Measurements from ENCODE around the gene TBC1D17.

TBC1D17 gene

GRCh38 chr19:49830766-49831165 lies 46.7 kb upstream of the TBC1D17 start:
- TF ChIP-seq ISL1 (CRISPR knock-in tag; IDR thresholded peaks at IDR 0.05), result no peak
- no peak for TF ChIP-seq ZNF70 (CRISPR knock-in tag; IDR thresholded peaks at IDR 0.05)
- TF ChIP-seq CSDC2 (CRISPR knock-in tag; IDR thresholded peaks at IDR 0.05), result no peak
- TF ChIP-seq POU6F1 (CRISPR knock-in tag; IDR thresholded peaks at IDR 0.05; ENCODE audit: borderline replicate concordance, low read depth), result no peak
- TF ChIP-seq PATZ1 (CRISPR knock-in tag; IDR thresholded peaks at IDR 0.05; ENCODE audit: borderline replicate concordance), result no peak
- TF ChIP-seq BACH2 (CRISPR knock-in tag; IDR thresholded peaks at IDR 0.05; ENCODE audit: borderline replicate concordance), result no peak
- TF ChIP-seq RARB (CRISPR knock-in tag; IDR thresholded peaks at IDR 0.05), result no peak
- no peak for TF ChIP-seq ZC3H10 (CRISPR knock-in tag; IDR thresholded peaks at IDR 0.05)
- TF ChIP-seq CSRNP3 (CRISPR knock-in tag; IDR thresholded peaks at IDR 0.05), result no peak
- TF ChIP-seq ZNF565 (CRISPR knock-in tag; conservative IDR thresholded peaks at IDR 0.05; ENCODE audit: low read depth), result no peak
- no peak for TF ChIP-seq ZFP30 (CRISPR knock-in tag; IDR thresholded peaks at IDR 0.05)
- TF ChIP-seq TCF4 (CRISPR knock-in tag; IDR thresholded peaks at IDR 0.05; ENCODE audit: borderline replicate concordance), result no peak
- no peak for TF ChIP-seq PPARA (CRISPR knock-in tag; IDR thresholded peaks at IDR 0.05; ENCODE audit: borderline replicate concordance)
- TF ChIP-seq GLIS3 (CRISPR knock-in tag; IDR thresholded peaks at IDR 0.05), result no peak
- no peak for TF ChIP-seq ZNF8 (CRISPR knock-in tag; IDR thresholded peaks at IDR 0.05)
- no peak for TF ChIP-seq ZFP3 (CRISPR knock-in tag; IDR thresholded peaks at IDR 0.05)
- TF ChIP-seq TSHZ2 (CRISPR knock-in tag; IDR thresholded peaks at IDR 0.05), result no peak
- ATAC-seq, result no peak

- ATAC-seq, result no peak
- TF ChIP-seq OSR1 (CRISPR knock-in tag; IDR thresholded peaks at IDR 0.05) (no peak), RARB (CRISPR knock-in tag; IDR thresholded peaks at IDR 0.05) (no peak), ZC3H10 (CRISPR knock-in tag; IDR thresholded peaks at IDR 0.05) (no peak), ISL1 (CRISPR knock-in tag; IDR thresholded peaks at IDR 0.05) (no peak), ZNF565 (CRISPR knock-in tag; conservative IDR thresholded peaks at IDR 0.05; ENCODE audit: low read depth) (no peak), GLIS3 (CRISPR knock-in tag; IDR thresholded peaks at IDR 0.05) (no peak), SNAI2 (CRISPR knock-in tag; IDR thresholded peaks at IDR 0.05) (no peak), CSDC2 (CRISPR knock-in tag; IDR thresholded peaks at IDR 0.05) (no peak), ZFP3 (CRISPR knock-in tag; IDR thresholded peaks at IDR 0.05) (no peak), TCF4 (CRISPR knock-in tag; IDR thresholded peaks at IDR 0.05; ENCODE audit: borderline replicate concordance) (no peak), BACH2 (CRISPR knock-in tag; IDR thresholded peaks at IDR 0.05; ENCODE audit: borderline replicate concordance) (no peak), PPARA (CRISPR knock-in tag; IDR thresholded peaks at IDR 0.05; ENCODE audit: borderline replicate concordance) (no peak), ZNF70 (CRISPR knock-in tag; IDR thresholded peaks at IDR 0.05) (no peak), ZFP30 (CRISPR knock-in tag; IDR thresholded peaks at IDR 0.05) (no peak), ESRRG (CRISPR knock-in tag; IDR thresholded peaks at IDR 0.05) (no peak)
Measured at GRCh38 chr19:49831592-49831991, 45.9 kb upstream of the TBC1D17 start.

- TF ChIP-seq RARB (CRISPR knock-in tag; IDR thresholded peaks at IDR 0.05), result no peak
- no peak for ATAC-seq
Measured at GRCh38 chr19:49832556-49832955, 44.9 kb upstream of the TBC1D17 start.

- ATAC-seq, result no peak
- TF ChIP-seq BACH2 (CRISPR knock-in tag; IDR thresholded peaks at IDR 0.05; ENCODE audit: borderline replicate concordance), result no peak
Measured at GRCh38 chr19:49833599-49833998, 43.9 kb upstream of the TBC1D17 start.

All from SK-N-SH treated with all-trans-retinoic acid at 6 μM for 48 hours (cell line).